Neural cell (in vitro differentiated cells): ENCODE data around the gene NBR1. TPM values are rescaled to one million over a fixed set of nuclear protein-coding genes. Genes with fewer than 3 reads are reported as not detected.
"Not testable (repeated sequence)": the region's sequence is repeated elsewhere in the genome, so short reads cannot be mapped to it uniquely, and the experiment has no call there.

ENCODE experiments used
- H2AFZ ChIP-seq: fragments of 200-600, 300-800 bp; sonication (generic), shearing (Covaris generic); 2 replicates; pipeline ENCODE4 v1.6.0; 2014; ENCODE audit warnings: low read depth, mild to moderate bottlenecking, antibody characterized with exemption, low read length, moderate library complexity
- H3F3A ChIP-seq: fragments of 200-600 bp; shearing (Covaris generic); 2 replicates; pipeline ENCODE4 v1.6.1; 2016; ENCODE audit warnings: mild to moderate bottlenecking, moderate library complexity, mixed read lengths, antibody characterized with exemption, low read length; ENCODE audit not compliant: insufficient read depth, poor library complexity, severe bottlenecking
- H3K27ac ChIP-seq: fragments of 200-600, 300-800 bp; sonication (generic), shearing (Covaris generic); 2 replicates; pipeline ENCODE4 v1.5.1; 2014; ENCODE audit warnings: mild to moderate bottlenecking, low read length, moderate library complexity
- H3K27me3 ChIP-seq: fragments of 300-800, 200-600 bp; sonication (generic), shearing (Covaris generic); 2 replicates; pipeline ENCODE4 v1.6.0; 2014; ENCODE audit warnings: mild to moderate bottlenecking, low read depth, low read length, moderate library complexity; ENCODE audit not compliant: insufficient read depth
- H3K36me3 ChIP-seq: fragments of 300-800, 200-600 bp; sonication (generic), shearing (Covaris generic); 2 replicates; pipeline ENCODE4 v1.5.1; 2014; ENCODE audit warnings: mild to moderate bottlenecking, antibody characterized with exemption, low read length, moderate library complexity; ENCODE audit not compliant: insufficient read depth
- H3K4me2 ChIP-seq: fragments of 300-800, 200-600 bp; sonication (generic), shearing (Covaris generic); 2 replicates; pipeline ENCODE4 v1.6.0; 2014; ENCODE audit warnings: mild to moderate bottlenecking, low read length
- H3K4me3 ChIP-seq: fragments of 300-800, 200-600 bp; sonication (generic), shearing (Covaris generic); 2 replicates; pipeline ENCODE4 v1.5.1; 2014; ENCODE audit warnings: mild to moderate bottlenecking, low read length, moderate library complexity
- H3K79me2 ChIP-seq: fragments of 200-600 bp; shearing (Covaris generic); replicated peaks from 2 replicates; pipeline ENCODE4 v1.6.0; 2014; ENCODE audit warnings: mild to moderate bottlenecking, low read length, moderate library complexity; ENCODE audit not compliant: insufficient read depth
- H3K9ac ChIP-seq: fragments of 300-800, 200-600 bp; sonication (generic), shearing (Covaris generic); 2 replicates; pipeline ENCODE4 v1.6.1; 2016; ENCODE audit warnings: mild to moderate bottlenecking, low read length, mixed read lengths
- H3K9me2 ChIP-seq: fragments of 200-600 bp; shearing (Covaris generic); 2 replicates; pipeline ENCODE4 v1.6.1; 2016; ENCODE audit warnings: mild to moderate bottlenecking, low read length, mixed read lengths; ENCODE audit not compliant: insufficient read depth
- H3K9me3 ChIP-seq: fragments of 200-600, 300-800 bp; sonication (generic), shearing (Covaris generic); 2 replicates; pipeline ENCODE4 v1.6.1; 2016; ENCODE audit warnings: mild to moderate bottlenecking, mixed run types, low read length, moderate library complexity, mixed read lengths
- H4K20me1 ChIP-seq: fragments of 200-600 bp; shearing (Covaris generic); 2 replicates; pipeline ENCODE4 v1.6.1; 2016; ENCODE audit warnings: mild to moderate bottlenecking, mixed run types; ENCODE audit not compliant: insufficient read depth
- polyA plus RNA-seq: library from polyadenylated mRNA; depleted of rRNA; stranded (reverse); fragments of >200 nt; gene quantifications from 2 replicates; pipeline ENCODE4 v1.2.3, GENCODE V29; 2014
- small RNA-seq, 3 experiments: library from RNA; depleted of rRNA; stranded (forward); fragments of <200 nt; gene quantifications; one replicate each; pipeline ENCODE3, GENCODE V24; 2012

Gene NBR1
- polyA plus RNA-seq, 1 donor from 2014 or later: 62.4 TPM

DNA sequence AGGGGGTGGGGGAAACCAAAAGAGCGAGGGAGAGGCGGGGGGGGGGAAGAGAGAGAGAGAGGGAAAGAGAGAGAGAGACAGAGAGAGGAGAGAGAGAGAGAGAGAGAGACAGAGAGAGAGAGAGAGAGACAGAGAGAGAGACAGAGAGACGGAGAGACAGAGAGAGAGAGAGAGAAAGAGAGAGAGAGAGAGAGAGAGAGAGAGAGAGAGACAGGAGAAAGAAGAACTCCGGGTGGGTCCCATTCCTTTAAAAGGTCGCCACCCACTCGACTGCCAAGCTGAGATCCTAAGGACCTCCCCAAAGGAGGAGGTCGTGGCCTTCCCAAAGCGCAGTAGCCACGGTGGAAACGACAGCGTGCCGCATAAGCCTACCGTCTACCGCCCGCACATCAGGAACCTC is 62.2 kb downstream of the NBR1 start:
- not testable (repeated sequence) for H3F3A ChIP-seq, H3K4me2 ChIP-seq, H3K9ac ChIP-seq, H3K27me3 ChIP-seq, H3K27ac ChIP-seq, H3K9me3 ChIP-seq, H4K20me1 ChIP-seq, H3K9me2 ChIP-seq, H3K79me2 ChIP-seq, H3K4me3 ChIP-seq, H2AFZ ChIP-seq, H3K36me3 ChIP-seq

DNA sequence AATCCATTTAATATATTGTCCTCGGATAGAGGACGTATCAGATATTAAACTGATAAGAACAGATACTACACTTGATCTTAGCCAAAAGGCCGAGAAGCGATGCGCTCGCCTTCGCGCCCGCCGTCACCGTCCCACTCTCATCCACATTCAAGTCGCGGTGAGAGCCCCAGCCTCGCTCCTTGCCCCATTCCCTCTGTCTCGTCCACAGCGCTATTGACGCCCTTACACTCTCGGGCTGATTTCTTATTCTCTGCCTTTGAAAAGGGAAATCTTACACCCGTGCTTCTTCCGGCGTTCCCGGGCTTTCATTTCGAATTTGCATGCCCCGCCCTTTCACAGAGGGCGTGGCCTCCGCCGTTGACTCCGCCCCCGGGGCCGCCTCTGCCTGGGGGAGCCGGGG is 62.9 kb downstream of the NBR1 start, which contains the start of gene RNU2-1:
Gene RNU2-1 (minus strand): TSS at position 101 of the 400 bp plus-strand sequence.
- not testable (repeated sequence) for H3K27ac ChIP-seq, H3K9me3 ChIP-seq, H3K79me2 ChIP-seq, H3K4me3 ChIP-seq, H4K20me1 ChIP-seq, H3K36me3 ChIP-seq, H3F3A ChIP-seq, H3K4me2 ChIP-seq, H3K27me3 ChIP-seq, H3K9ac ChIP-seq, H2AFZ ChIP-seq, H3K9me2 ChIP-seq

DNA sequence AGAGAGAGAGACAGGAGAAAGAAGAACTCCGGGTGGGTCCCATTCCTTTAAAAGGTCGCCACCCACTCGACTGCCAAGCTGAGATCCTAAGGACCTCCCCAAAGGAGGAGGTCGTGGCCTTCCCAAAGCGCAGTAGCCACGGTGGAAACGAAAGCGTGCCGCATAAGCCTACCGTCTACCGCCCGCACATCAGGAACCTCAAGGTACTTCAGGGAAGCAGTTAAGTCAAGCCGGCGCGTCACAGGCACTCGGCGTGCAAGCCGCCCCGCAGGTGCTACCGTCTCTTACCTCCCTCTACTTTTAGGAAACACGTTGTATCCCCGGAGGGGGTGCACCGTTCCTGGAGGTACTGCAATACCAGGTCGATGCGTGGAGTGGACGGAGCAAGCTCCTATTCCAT is 68.6 kb downstream of the NBR1 start:
- H3K4me2 ChIP-seq, H3K36me3 ChIP-seq, H3F3A ChIP-seq, H3K9me3 ChIP-seq, H3K79me2 ChIP-seq, H3K9ac ChIP-seq, H3K27me3 ChIP-seq, H3K9me2 ChIP-seq, H2AFZ ChIP-seq, H3K4me3 ChIP-seq, H4K20me1 ChIP-seq, H3K27ac ChIP-seq: not testable (repeated sequence)

DNA sequence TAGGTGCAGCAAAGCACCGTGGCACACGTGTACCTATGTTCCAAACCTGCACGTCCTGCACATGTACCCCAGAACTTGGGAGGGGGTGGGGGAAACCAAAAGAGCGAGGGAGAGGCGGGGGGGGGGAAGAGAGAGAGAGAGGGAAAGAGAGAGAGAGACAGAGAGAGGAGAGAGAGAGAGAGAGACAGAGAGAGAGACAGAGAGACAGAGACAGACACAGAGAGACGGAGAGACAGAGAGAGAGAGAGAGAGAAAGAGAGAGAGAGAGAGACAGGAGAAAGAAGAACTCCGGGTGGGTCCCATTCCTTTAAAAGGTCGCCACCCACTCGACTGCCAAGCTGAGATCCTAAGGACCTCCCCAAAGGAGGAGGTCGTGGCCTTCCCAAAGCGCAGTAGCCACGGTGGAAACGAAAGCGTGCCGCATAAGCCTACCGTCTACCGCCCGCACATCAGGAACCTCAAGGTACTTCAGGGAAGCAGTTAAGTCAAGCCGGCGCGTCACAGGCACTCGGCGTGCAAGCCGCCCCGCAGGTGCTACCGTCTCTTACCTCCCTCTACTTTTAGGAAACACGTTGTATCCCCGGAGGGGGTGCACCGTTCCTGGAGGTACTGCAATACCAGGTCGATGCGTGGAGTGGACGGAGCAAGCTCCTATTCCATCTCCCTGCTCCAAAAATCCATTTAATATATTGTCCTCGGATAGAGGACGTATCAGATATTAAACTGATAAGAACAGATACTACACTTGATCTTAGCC is 69.8 kb downstream of the NBR1 start:
- not testable (repeated sequence) for H3K79me2 ChIP-seq, H3K27me3 ChIP-seq, H3F3A ChIP-seq, H3K36me3 ChIP-seq, H3K4me3 ChIP-seq, H4K20me1 ChIP-seq, H3K4me2 ChIP-seq, H3K9me2 ChIP-seq, H3K27ac ChIP-seq, H3K9ac ChIP-seq, H2AFZ ChIP-seq, H3K9me3 ChIP-seq

DNA sequence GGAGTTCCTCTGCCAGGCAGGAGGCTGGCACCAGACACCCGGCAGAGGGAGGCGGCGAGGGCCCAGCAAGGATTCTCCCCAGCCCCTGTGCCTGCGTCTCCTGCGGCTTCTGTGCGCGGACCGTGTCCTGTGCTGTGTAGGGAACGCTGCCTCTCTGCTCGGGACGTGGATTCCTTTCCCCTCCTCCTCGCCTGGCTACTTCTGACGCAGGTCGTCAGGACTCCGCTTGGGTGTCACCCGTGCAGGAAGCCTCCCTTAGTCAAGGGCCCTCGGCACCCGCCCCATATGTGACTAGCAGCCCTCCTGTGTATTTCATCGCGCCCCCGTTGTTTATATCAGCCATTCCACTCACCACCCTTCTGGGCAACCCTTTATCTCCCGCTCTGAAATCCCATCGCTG is 75.4 kb downstream of the NBR1 start:
- not testable (repeated sequence) for H3K27ac ChIP-seq, H3K4me3 ChIP-seq, H3F3A ChIP-seq, H2AFZ ChIP-seq, H3K9me3 ChIP-seq, H3K36me3 ChIP-seq, H3K9me2 ChIP-seq, H3K4me2 ChIP-seq, H3K79me2 ChIP-seq, H3K9ac ChIP-seq, H3K27me3 ChIP-seq, H4K20me1 ChIP-seq

Small RNA genes within 50 kb of the gene (small RNA-seq; reads per million reads assigned to genes)
- gene AC060780.2 (0 reads per million in 3 experiments), gene AC060780.3 (0 reads per million in 3 experiments), gene AC135721.1 (0 reads per million in 3 experiments), gene RF00004 (0 to 0.08 (median 0) reads per million in 3 experiments), gene RNU2-1 (0 reads per million in 3 experiments)

Other genes starting within 250 kb of the NBR1 start
- gene AARSD1, start 206.8 kb upstream of the NBR1 start, polyA plus RNA-seq: 52.0 and 64.2 TPM in 2 replicates
- 5.8 and 7.8 TPM in 2 replicates for gene PTGES3L, start 191.1 kb upstream of the NBR1 start, polyA plus RNA-seq
- gene RUNDC1, start 190.6 kb upstream of the NBR1 start, polyA plus RNA-seq: 15.1 and 16.3 TPM in 2 replicates
- gene RPL27, start 172.8 kb upstream of the NBR1 start, polyA plus RNA-seq: 1,167 and 1,178 TPM in 2 replicates
- gene IFI35, start 164.4 kb upstream of the NBR1 start, polyA plus RNA-seq: not detected in 2 replicates
- 151 and 193 TPM in 2 replicates for gene VAT1, start 148.8 kb upstream of the NBR1 start, polyA plus RNA-seq
- 43.8 and 44.1 TPM in 2 replicates for gene RND2, start 146.0 kb upstream of the NBR1 start, polyA plus RNA-seq
- 0.98 and 1.0 TPM in 2 replicates for gene BRCA1, start 45.9 kb upstream of the NBR1 start, polyA plus RNA-seq
- gene TMEM106A, start 40.7 kb downstream of the NBR1 start, polyA plus RNA-seq: 2.3 TPM in 1 of 2 replicates, not detected in the other
- gene CCDC200, start 57.4 kb downstream of the NBR1 start, polyA plus RNA-seq: not detected in 2 replicates
- not detected in 2 replicates for gene RNU2-1, start 62.8 kb downstream of the NBR1 start, polyA plus RNA-seq
- 10.6 and 17.0 TPM in 2 replicates for gene ARL4D, start 227.8 kb downstream of the NBR1 start, polyA plus RNA-seq